GM18511 (cell line): ENCODE results near the gene NAT10.

ENCODE experiments used
- ATAC-seq: cut with Tn5 transposase; IDR thresholded peaks from one replicate; pipeline ENCODE4 v1.9.1; 2021; ENCODE audit warnings: mild to moderate bottlenecking, moderate library complexity; ENCODE audit not compliant: unreplicated experiment

Gene NAT10

GRCh38 chr11:34105957-34106504 is 602 bp downstream of the NAT10 start:
- ATAC-seq = peak; percentile 29

GRCh38 chr11:34111722-34112270 is 6.4 kb downstream of the NAT10 start:
- no peak for ATAC-seq

GRCh38 chr11:34114014-34114413 is 8.6 kb downstream of the NAT10 start:
- ATAC-seq = no peak

- ATAC-seq = no peak
Observed at GRCh38 chr11:34114471-34114870, 9.0 kb downstream of the NAT10 start.

GRCh38 chr11:34120651-34121050 is 15.2 kb downstream of the NAT10 start:
- no peak for ATAC-seq

- no peak for ATAC-seq
Observed at GRCh38 chr11:34124885-34125668, 19.6 kb downstream of the NAT10 start.

GRCh38 chr11:34126959-34127848 is 21.8 kb downstream of the NAT10 start:
- ATAC-seq = no peak

GRCh38 chr11:34128824-34129223 is 23.4 kb downstream of the NAT10 start:
- ATAC-seq = no peak

- ATAC-seq = no peak
Observed at GRCh38 chr11:34132261-34132965, 27.0 kb downstream of the NAT10 start.

GRCh38 chr11:34134765-34135164 is 29.3 kb downstream of the NAT10 start:
- ATAC-seq = no peak

- no peak for ATAC-seq
Observed at GRCh38 chr11:34135439-34135838, 30.0 kb downstream of the NAT10 start.

GRCh38 chr11:34136420-34136819 is 31.0 kb downstream of the NAT10 start:
- no peak for ATAC-seq

- no peak for ATAC-seq
Observed at GRCh38 chr11:34139346-34139745, 33.9 kb downstream of the NAT10 start.

- ATAC-seq = no peak
Observed at GRCh38 chr11:34140149-34140548, 34.7 kb downstream of the NAT10 start.

GRCh38 chr11:34143048-34143447 is 37.6 kb downstream of the NAT10 start:
- ATAC-seq = no peak

GRCh38 chr11:34145073-34145472 is 39.6 kb downstream of the NAT10 start:
- peak; percentile 70 for ATAC-seq

- ATAC-seq = peak; percentile 68
Observed at GRCh38 chr11:34145847-34146381, 40.5 kb downstream of the NAT10 start.

GRCh38 chr11:34146411-34146810 is 41.0 kb downstream of the NAT10 start:
- no peak for ATAC-seq

GRCh38 chr11:34146866-34147265 is 41.4 kb downstream of the NAT10 start:
- no peak for ATAC-seq

- ATAC-seq = no peak
Observed at GRCh38 chr11:34147581-34147980, 42.2 kb downstream of the NAT10 start.
